Panc1 (cell line): Measurements from ENCODE around the gene SFSWAP. TPM values are rescaled to one million over a fixed set of nuclear protein-coding genes. Genes with fewer than 3 reads are reported as not detected.

Experiments
- ATAC-seq: fragments of 200-7000 bp; cut with Tn5 transposase; 2 replicates; pipeline ENCODE4 v1.9.1; 2020; ENCODE audit warnings: mild to moderate bottlenecking, moderate library complexity
- BruUV-seq: library from RNA; stranded (reverse); fragments of 400-500 nt; replicated peaks from 2 replicates; lab custom pipeline; 2021; lab: Mats Ljungman, UMichigan
- CTCF ChIA-PET: fragments of 300-600 bp; sonication (Branson Sonifier 250); formaldehyde crosslinking; loops from one replicate; lab custom pipeline; 2022; ENCODE audit warnings: antibody characterized with exemption; lab: Charles Lee
- POLR2A ChIA-PET: fragments of 300-600 bp; sonication (Branson Sonifier 250); formaldehyde crosslinking; loops from one replicate; lab custom pipeline; 2022; ENCODE audit warnings: antibody characterized with exemption; lab: Charles Lee
- DNase-seq: peaks from one replicate; pipeline ENCODE4 v3.0.0-alpha.2; 2010; ENCODE audit warnings: low read depth, low spot score
- H3K27ac ChIP-seq: 2 replicates; pipeline ENCODE4 v1.5.1; 2011; ENCODE audit warnings: mild to moderate bottlenecking, low read length, inconsistent platforms
- H3K27me3 ChIP-seq: fragments of 200-500 bp; sonication (Bioruptor generic); 2 replicates; pipeline ENCODE4 v1.6.0; 2014; ENCODE audit warnings: low read length, inconsistent platforms; ENCODE audit not compliant: control insufficient read depth, insufficient read depth
- H3K36me3 ChIP-seq: fragments of 200-500 bp; sonication (Bioruptor generic); 2 replicates; pipeline ENCODE4 v1.5.1; 2014; ENCODE audit warnings: inconsistent platforms, mild to moderate bottlenecking, low read length, moderate library complexity; ENCODE audit not compliant: control insufficient read depth, insufficient read depth
- H3K4me1 ChIP-seq: 2 replicates; pipeline ENCODE4 v1.5.1; 2011; ENCODE audit warnings: inconsistent platforms, mild to moderate bottlenecking, low read length, moderate library complexity; ENCODE audit not compliant: control insufficient read depth, insufficient read depth
- H3K4me3 ChIP-seq, 2 experiments: 2 replicates each; pipeline ENCODE4 v1.5.1; 2011 to 2012; ENCODE audit warnings: low read depth in 2 of 2, low read length in 2 of 2, mild to moderate bottlenecking in 2 of 2, inconsistent platforms in 1 of 2, moderate library complexity in 1 of 2
- H3K9me3 ChIP-seq: fragments of 200-500 bp; sonication (Bioruptor generic); 2 replicates; pipeline ENCODE4 v1.5.1; 2014; ENCODE audit warnings: low read depth, mild to moderate bottlenecking, inconsistent platforms, low read length, moderate library complexity; ENCODE audit not compliant: control insufficient read depth, insufficient read depth
- POLR2AphosphoS5 ChIP-seq: IDR thresholded peaks from 2 replicates; pipeline ENCODE4 v1.6.1; 2012; ENCODE audit warnings: mild to moderate bottlenecking, low read depth, low read length, moderate library complexity
- SIN3A ChIP-seq: IDR thresholded peaks from 2 replicates; pipeline ENCODE4 v1.6.1; 2012; ENCODE audit warnings: low read depth, mild to moderate bottlenecking, low read length, moderate library complexity, borderline replicate concordance; ENCODE audit not compliant: insufficient read depth
- TCF7L2 ChIP-seq: IDR thresholded peaks from 2 replicates; pipeline ENCODE4 v1.6.1; 2011; ENCODE audit warnings: mild to moderate bottlenecking, low read depth, low read length, inconsistent platforms
- in situ Hi-C: cut with HindIII; loops from 2 replicates; pipeline ENCODE4 v1.10.0; 2016; ENCODE audit warnings: low sequenced_read_pairs, low pct_unique_long_range_greater_than_20kb
- intact Hi-C: fragments of 100-400 bp; cut with micrococcal nuclease; formaldehyde crosslinking; loops from one replicate; pipeline ENCODE4 v1.10.0; 2022; ENCODE audit not compliant: unreplicated experiment
- total RNA-seq: library from RNA; stranded (reverse); gene quantifications from one replicate; pipeline ENCODE4 v1.2.1, GENCODE V29; 2021; ENCODE audit not compliant: unreplicated experiment
- TF ChIP-seq, protein P1 (sequence below), 2 experiments: IDR thresholded peaks; 2 replicates each; pipeline ENCODE4 v1.6.1; 2011 to 2012; ENCODE audit warnings: low read depth in 2 of 2, control low read depth in 1 of 2, low read length in 1 of 2, mild to moderate bottlenecking in 1 of 2, moderate library complexity in 1 of 2; ENCODE audit not compliant: insufficient read depth in 1 of 2
- TF ChIP-seq, protein P2 (sequence below): fragments of 450-650 bp; IDR thresholded peaks from 2 replicates; pipeline ENCODE4 v1.5.1; 2017; ENCODE audit warnings: mild to moderate bottlenecking

Gene SFSWAP
- total RNA-seq, 1 experiment from 2014 or later: 41.6 TPM

DNA sequence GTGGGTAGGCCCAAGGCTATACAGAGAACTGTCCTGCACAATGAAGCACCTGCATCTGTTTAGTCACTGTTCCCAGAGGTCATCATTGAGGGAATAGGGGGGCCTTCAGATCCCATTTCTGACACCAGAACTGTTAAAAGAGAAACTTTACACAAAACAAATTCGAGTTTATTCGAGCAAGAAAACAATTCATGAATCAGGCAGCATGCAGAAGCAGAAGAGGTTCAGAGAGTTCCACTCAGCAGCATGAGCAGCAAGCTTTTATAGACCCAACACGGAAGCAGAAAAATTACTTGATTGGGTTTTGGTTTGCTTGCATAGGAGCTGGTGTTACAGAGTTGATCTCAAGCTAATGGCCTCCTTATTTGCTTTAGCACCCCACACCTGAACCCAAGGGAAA, 1.7 kb upstream of the SFSWAP start:
- H3K4me1 ChIP-seq: peaks cover 14% of the 10 kb centered on the region
- no peak for ATAC-seq
- BruUV-seq: no TSS peak
- intact Hi-C loops: no loop called here
- POLR2A ChIA-PET: no interaction called here
- CTCF ChIA-PET: no interaction called here
- H3K4me3 ChIP-seq: no peak overlapping the region
- TF ChIP-seq SIN3A (no peak), TCF7L2 (no peak), POLR2AphosphoS5 (no peak)
- TF ChIP-seq, protein P1, sequence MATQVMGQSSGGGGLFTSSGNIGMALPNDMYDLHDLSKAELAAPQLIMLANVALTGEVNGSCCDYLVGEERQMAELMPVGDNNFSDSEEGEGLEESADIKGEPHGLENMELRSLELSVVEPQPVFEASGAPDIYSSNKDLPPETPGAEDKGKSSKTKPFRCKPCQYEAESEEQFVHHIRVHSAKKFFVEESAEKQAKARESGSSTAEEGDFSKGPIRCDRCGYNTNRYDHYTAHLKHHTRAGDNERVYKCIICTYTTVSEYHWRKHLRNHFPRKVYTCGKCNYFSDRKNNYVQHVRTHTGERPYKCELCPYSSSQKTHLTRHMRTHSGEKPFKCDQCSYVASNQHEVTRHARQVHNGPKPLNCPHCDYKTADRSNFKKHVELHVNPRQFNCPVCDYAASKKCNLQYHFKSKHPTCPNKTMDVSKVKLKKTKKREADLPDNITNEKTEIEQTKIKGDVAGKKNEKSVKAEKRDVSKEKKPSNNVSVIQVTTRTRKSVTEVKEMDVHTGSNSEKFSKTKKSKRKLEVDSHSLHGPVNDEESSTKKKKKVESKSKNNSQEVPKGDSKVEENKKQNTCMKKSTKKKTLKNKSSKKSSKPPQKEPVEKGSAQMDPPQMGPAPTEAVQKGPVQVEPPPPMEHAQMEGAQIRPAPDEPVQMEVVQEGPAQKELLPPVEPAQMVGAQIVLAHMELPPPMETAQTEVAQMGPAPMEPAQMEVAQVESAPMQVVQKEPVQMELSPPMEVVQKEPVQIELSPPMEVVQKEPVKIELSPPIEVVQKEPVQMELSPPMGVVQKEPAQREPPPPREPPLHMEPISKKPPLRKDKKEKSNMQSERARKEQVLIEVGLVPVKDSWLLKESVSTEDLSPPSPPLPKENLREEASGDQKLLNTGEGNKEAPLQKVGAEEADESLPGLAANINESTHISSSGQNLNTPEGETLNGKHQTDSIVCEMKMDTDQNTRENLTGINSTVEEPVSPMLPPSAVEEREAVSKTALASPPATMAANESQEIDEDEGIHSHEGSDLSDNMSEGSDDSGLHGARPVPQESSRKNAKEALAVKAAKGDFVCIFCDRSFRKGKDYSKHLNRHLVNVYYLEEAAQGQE (IDR thresholded peaks at IDR 0.05; ENCODE audit: insufficient read depth in 1 of 2, low read depth in 2 of 2, low read length in 1 of 2): no peak
- TF ChIP-seq, protein P2, sequence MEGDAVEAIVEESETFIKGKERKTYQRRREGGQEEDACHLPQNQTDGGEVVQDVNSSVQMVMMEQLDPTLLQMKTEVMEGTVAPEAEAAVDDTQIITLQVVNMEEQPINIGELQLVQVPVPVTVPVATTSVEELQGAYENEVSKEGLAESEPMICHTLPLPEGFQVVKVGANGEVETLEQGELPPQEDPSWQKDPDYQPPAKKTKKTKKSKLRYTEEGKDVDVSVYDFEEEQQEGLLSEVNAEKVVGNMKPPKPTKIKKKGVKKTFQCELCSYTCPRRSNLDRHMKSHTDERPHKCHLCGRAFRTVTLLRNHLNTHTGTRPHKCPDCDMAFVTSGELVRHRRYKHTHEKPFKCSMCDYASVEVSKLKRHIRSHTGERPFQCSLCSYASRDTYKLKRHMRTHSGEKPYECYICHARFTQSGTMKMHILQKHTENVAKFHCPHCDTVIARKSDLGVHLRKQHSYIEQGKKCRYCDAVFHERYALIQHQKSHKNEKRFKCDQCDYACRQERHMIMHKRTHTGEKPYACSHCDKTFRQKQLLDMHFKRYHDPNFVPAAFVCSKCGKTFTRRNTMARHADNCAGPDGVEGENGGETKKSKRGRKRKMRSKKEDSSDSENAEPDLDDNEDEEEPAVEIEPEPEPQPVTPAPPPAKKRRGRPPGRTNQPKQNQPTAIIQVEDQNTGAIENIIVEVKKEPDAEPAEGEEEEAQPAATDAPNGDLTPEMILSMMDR: no peak
- no peak overlapping the region for H3K27ac ChIP-seq
- no peaks in the 10 kb centered on the region for H3K9me3 ChIP-seq
- in situ Hi-C loops: no loop called here
- H3K27me3 ChIP-seq: no peaks in the 10 kb centered on the region
- DNase-seq: no peak
- peaks cover 3% of the 10 kb centered on the region for H3K36me3 ChIP-seq

DNA sequence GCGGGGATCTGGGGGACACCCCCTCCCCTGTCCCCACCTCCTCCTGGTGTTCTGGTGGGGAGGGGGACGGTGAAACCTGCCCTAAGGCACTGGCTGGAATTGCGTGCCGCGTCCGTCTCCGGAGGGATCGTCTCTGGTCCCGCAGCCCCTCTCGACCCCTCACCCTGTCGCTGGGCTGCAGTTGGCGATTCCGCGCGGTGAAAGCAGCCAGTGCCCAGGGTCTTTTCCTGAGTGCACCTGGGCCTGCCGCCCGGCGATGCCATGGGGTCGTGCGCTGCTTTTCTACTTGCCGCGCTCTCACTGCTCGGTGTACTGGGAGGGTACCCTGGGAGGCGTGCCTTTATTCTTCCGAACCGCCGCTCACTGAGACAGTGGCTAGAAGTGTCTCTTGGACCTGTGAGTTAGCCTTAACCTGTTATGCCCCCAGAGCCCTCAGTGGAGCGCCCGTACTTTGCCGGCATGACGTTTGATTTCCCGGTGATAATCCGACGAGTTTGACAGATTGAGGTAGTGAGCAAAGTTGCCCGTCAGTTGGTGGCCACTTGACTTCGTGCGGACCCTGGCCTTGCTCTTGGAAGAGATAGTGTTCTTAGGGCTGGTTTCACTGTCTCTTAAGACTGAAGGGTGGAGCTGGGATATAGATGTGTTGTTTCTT, 788 bp downstream of the SFSWAP start:
- CTCF ChIA-PET: no interaction called here
- Histone ChIP-seq H3K27me3 (no peaks in the 10 kb centered on the region), H3K27ac (peak overlapping the region; percentile 97), H3K4me3 (peak overlapping the region; percentile 99), H3K9me3 (no peaks in the 10 kb centered on the region), H3K36me3 (peaks cover 26% of the 10 kb centered on the region), H3K4me1 (peaks cover 14% of the 10 kb centered on the region)
- no peak for TF ChIP-seq TCF7L2
- ATAC-seq (peak; percentile 16; the same call in 1 of the 2 replicates), DNase-seq (no peak)
- POLR2A ChIA-PET: no interaction called here
- in situ Hi-C loops: no loop called here
- no TSS peak for BruUV-seq
- intact Hi-C loops: no loop called here

DNA sequence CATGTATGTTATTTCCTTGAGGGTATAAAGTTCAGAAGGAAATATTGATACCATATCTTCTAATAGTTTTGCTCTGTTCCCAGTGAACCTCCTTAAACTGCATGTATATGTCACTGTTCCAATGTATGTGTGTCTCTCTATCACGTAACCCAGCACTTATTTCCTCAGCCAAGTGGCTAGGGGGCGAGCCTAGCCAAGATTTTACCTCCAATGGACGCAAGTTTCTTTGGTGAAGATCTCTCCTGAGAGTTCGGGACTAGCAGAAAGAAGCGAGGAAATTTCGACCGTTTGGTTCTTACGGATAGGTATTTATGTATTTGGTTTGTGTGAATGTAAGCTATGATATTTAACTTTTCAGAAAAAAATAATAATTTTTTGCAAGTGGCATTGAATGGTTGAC, 2.5 kb downstream of the SFSWAP start:
- BruUV-seq: no TSS peak
- no peak for DNase-seq
- Histone ChIP-seq H3K9me3 (no peaks in the 10 kb centered on the region), H3K4me1 (peaks cover 14% of the 10 kb centered on the region), H3K4me3 (no peak overlapping the region), H3K36me3 (peaks cover 40% of the 10 kb centered on the region), H3K27ac (no peak overlapping the region), H3K27me3 (no peaks in the 10 kb centered on the region)
- intact Hi-C loops (no loop called here), in situ Hi-C loops (no loop called here)
- POLR2A ChIA-PET: interaction anchor here (0.6 kb wide), 1 partner anchor 15 kb away, joined by 6 read pairs; no protein-coding TSS in a partner anchor
- TF ChIP-seq SIN3A (no peak), POLR2AphosphoS5 (no peak), TCF7L2 (no peak)
- TF ChIP-seq, protein P1 (IDR thresholded peaks at IDR 0.05; ENCODE audit: insufficient read depth in 1 of 2, low read depth in 2 of 2, low read length in 1 of 2): no peak
- TF ChIP-seq, protein P2: peak; percentile 33
- CTCF ChIA-PET: no interaction called here
- no peak for ATAC-seq
